ENCODE measurements around the gene CCDC150.

DNA sequence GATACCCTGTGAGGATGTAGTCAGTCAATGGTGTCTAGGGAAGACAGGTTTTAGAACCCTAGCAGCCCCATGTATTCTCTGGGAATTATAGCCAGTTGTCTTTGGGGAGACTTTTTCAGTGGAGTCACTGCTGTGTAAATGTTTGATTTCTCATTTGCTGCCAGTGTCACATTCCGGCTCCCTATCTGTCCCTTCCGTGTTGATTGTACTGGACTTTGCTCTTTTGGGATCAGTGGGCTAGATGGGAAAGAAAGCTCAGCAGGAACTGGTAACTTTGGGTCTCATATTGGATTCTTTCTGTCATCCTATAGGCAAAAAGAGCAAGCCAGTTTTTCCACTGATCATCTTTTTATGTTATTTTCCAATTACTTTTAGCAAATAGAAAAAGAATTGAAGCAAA lies 89.9 kb downstream of the CCDC150 start:
- no peak for TF ChIP-seq POLR2A (IDR thresholded peaks at IDR 0.05; ENCODE audit: borderline replicate concordance, extremely low read depth, insufficient read depth, insufficient read length)
- TF ChIP-seq, protein P1, sequence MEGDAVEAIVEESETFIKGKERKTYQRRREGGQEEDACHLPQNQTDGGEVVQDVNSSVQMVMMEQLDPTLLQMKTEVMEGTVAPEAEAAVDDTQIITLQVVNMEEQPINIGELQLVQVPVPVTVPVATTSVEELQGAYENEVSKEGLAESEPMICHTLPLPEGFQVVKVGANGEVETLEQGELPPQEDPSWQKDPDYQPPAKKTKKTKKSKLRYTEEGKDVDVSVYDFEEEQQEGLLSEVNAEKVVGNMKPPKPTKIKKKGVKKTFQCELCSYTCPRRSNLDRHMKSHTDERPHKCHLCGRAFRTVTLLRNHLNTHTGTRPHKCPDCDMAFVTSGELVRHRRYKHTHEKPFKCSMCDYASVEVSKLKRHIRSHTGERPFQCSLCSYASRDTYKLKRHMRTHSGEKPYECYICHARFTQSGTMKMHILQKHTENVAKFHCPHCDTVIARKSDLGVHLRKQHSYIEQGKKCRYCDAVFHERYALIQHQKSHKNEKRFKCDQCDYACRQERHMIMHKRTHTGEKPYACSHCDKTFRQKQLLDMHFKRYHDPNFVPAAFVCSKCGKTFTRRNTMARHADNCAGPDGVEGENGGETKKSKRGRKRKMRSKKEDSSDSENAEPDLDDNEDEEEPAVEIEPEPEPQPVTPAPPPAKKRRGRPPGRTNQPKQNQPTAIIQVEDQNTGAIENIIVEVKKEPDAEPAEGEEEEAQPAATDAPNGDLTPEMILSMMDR (IDR thresholded peaks at IDR 0.05 in 2 of 3, conservative IDR thresholded peaks at IDR 0.05 in 1 of 3; ENCODE audit: borderline replicate concordance in 1 of 3, insufficient read depth in 1 of 3, low read depth in 2 of 3, low read length in 2 of 3): no peak
